HEK293 (cell line): ENCODE measurements around the gene MSTN.

Experiments
- CTCF ChIA-PET: fragments of 350-600 bp; formaldehyde crosslinking; extraction: SDS; loops from one replicate; lab custom pipeline; 2021; ENCODE audit warnings: antibody characterized with exemption; lab: Yijun Ruan, JAX
- POLR2A ChIA-PET: fragments of 300-600 bp; formaldehyde crosslinking; extraction: SDS; loops from one replicate; lab custom pipeline; 2020; ENCODE audit warnings: antibody characterized with exemption, inconsistent platforms; lab: Yijun Ruan, JAX
- H3K27ac ChIP-seq: fragments of 200-500 bp; sonication (Bioruptor generic); 2 replicates; pipeline ENCODE4 v1.5.1; 2014; ENCODE audit warnings: low read depth, low read length, control low read depth, inconsistent platforms; ENCODE audit errors: extremely low read depth
- H3K36me3 ChIP-seq, 2 experiments: fragments of 200-500 bp in 1 of 2; sonication (Bioruptor generic) in 1 of 2; 1 replicate in 1 of 2; 2 replicates in 1 of 2; pipeline ENCODE4 v1.5.1; 2014 to 2017; ENCODE audit warnings: inconsistent platforms in 2 of 2, low read length in 2 of 2; ENCODE audit not compliant: control insufficient read depth in 2 of 2, insufficient read depth in 1 of 2
- H3K4me1 ChIP-seq: fragments of 200-500 bp; sonication (Bioruptor generic); 2 replicates; pipeline ENCODE4 v1.5.1; 2014; ENCODE audit warnings: mild to moderate bottlenecking, low read length, inconsistent platforms; ENCODE audit not compliant: control insufficient read depth, insufficient read depth
- H3K4me3 ChIP-seq: 2 replicates; pipeline ENCODE4 v1.5.1; 2011; ENCODE audit warnings: low read depth, mild to moderate bottlenecking, control low read depth, low read length, moderate library complexity
- H3K9me3 ChIP-seq: fragments of 200-500 bp; sonication (Bioruptor generic); 2 replicates; pipeline ENCODE4 v1.5.1; 2014; ENCODE audit warnings: low read depth, low read length, inconsistent platforms; ENCODE audit not compliant: control insufficient read depth, insufficient read depth
- BCL11B ChIP-seq: fragments of 450-650 bp; formaldehyde crosslinking; IDR thresholded peaks from 2 replicates; pipeline ENCODE4 v1.5.1; 2016; ENCODE audit warnings: low read depth, missing biosample characterization, missing genetic modification characterization
- CTCF ChIP-seq: fragments of 450-650 bp; formaldehyde crosslinking; IDR thresholded peaks from 2 replicates; pipeline ENCODE4 v1.5.1; 2016; ENCODE audit warnings: missing biosample characterization, missing genetic modification characterization
- MYNN ChIP-seq: fragments of 450-650 bp; formaldehyde crosslinking; IDR thresholded peaks from 2 replicates; pipeline ENCODE4 v1.5.1; 2016; ENCODE audit warnings: missing biosample characterization, missing genetic modification characterization, borderline replicate concordance
- PRDM10 ChIP-seq: fragments of 450-650 bp; formaldehyde crosslinking; IDR thresholded peaks from 2 replicates; pipeline ENCODE4 v1.5.1; 2016; ENCODE audit warnings: missing biosample characterization, missing genetic modification characterization
- SCRT2 ChIP-seq: fragments of 450-650 bp; formaldehyde crosslinking; IDR thresholded peaks from 2 replicates; pipeline ENCODE4 v1.5.1; 2016; ENCODE audit warnings: missing biosample characterization, missing genetic modification characterization
- SP3 ChIP-seq: fragments of 450-650 bp; formaldehyde crosslinking; IDR thresholded peaks from 2 replicates; pipeline ENCODE4 v1.5.1; 2016; ENCODE audit warnings: missing biosample characterization, missing genetic modification characterization
- ZEB2 ChIP-seq: fragments of 450-650 bp; formaldehyde crosslinking; IDR thresholded peaks from 2 replicates; pipeline ENCODE4 v1.5.1; 2016; ENCODE audit warnings: missing biosample characterization, missing genetic modification characterization
- ZNF146 ChIP-seq: fragments of 450-650 bp; formaldehyde crosslinking; IDR thresholded peaks from 2 replicates; pipeline ENCODE4 v1.5.1; 2016; ENCODE audit warnings: missing biosample characterization, missing genetic modification characterization
- ZNF280D ChIP-seq: fragments of 450-650 bp; formaldehyde crosslinking; IDR thresholded peaks from 2 replicates; pipeline ENCODE4 v1.5.1; 2016; ENCODE audit warnings: missing biosample characterization, missing genetic modification characterization
- ZNF514 ChIP-seq: fragments of 450-650 bp; formaldehyde crosslinking; IDR thresholded peaks from 2 replicates; pipeline ENCODE4 v1.5.1; 2016; ENCODE audit warnings: missing biosample characterization, missing genetic modification characterization
- ZNF544 ChIP-seq: fragments of 450-650 bp; formaldehyde crosslinking; IDR thresholded peaks from 2 replicates; pipeline ENCODE4 v1.5.0; 2017; ENCODE audit warnings: missing biosample characterization, missing genetic modification characterization
- ZNF571 ChIP-seq: fragments of 450-650 bp; formaldehyde crosslinking; IDR thresholded peaks from 2 replicates; pipeline ENCODE4 v1.5.0; 2017; ENCODE audit warnings: missing biosample characterization, missing genetic modification characterization
- ZNF580 ChIP-seq: fragments of 450-650 bp; formaldehyde crosslinking; IDR thresholded peaks from 2 replicates; pipeline ENCODE4 v1.5.1; 2016; ENCODE audit warnings: missing biosample characterization, missing genetic modification characterization
- ZNF629 ChIP-seq: fragments of 450-650 bp; formaldehyde crosslinking; IDR thresholded peaks from 2 replicates; pipeline ENCODE4 v1.5.1; 2017; ENCODE audit warnings: missing biosample characterization, missing genetic modification characterization
- ZNF654 ChIP-seq: fragments of 450-650 bp; formaldehyde crosslinking; IDR thresholded peaks from 2 replicates; pipeline ENCODE4 v1.5.1; 2016; ENCODE audit warnings: low read depth, missing biosample characterization, missing genetic modification characterization
- ZNF658 ChIP-seq: fragments of 450-650 bp; formaldehyde crosslinking; IDR thresholded peaks from 2 replicates; pipeline ENCODE4; 2016; ENCODE audit warnings: missing biosample characterization, missing genetic modification characterization
- ZSCAN23 ChIP-seq: fragments of 450-650 bp; formaldehyde crosslinking; IDR thresholded peaks from 2 replicates; pipeline ENCODE4 v1.5.1; 2016; ENCODE audit warnings: missing biosample characterization, missing genetic modification characterization
- TF ChIP-seq, protein P1 (sequence below): fragments of 450-650 bp; formaldehyde crosslinking; IDR thresholded peaks from 2 replicates; pipeline ENCODE4 v1.5.1; 2016; ENCODE audit warnings: missing biosample characterization, missing genetic modification characterization, low read depth
- TF ChIP-seq, protein P2 (sequence below): fragments of 450-650 bp; formaldehyde crosslinking; IDR thresholded peaks from 2 replicates; pipeline ENCODE4 v1.5.1; 2017; ENCODE audit warnings: missing biosample characterization, missing genetic modification characterization

MSTN gene

DNA sequence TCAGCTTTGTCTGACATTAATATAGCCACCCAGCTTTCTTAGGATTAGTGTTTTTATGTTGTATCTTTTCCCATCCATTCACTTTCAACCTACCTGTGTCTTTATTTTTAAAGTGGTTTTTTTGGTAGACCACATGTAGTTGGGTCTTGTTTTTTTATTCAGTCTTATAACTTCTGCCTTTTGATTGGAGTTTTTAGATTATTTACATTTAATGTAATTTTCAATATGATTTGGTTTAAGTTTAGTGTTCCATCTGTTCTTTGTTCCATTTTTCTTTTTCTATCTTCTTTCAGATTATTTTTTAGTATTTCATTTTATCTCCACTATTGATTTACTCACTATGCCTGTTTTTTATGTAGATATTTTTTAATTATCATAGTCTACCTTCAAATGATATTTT, 13.1 kb upstream of the MSTN start:
- no peak for TF ChIP-seq ZNF280D
- no peak for TF ChIP-seq ZNF571
- TF ChIP-seq ZNF658 (tag by site-specific recombination): no peak
- TF ChIP-seq BCL11B: no peak
- no peak for TF ChIP-seq ZEB2 (tag by site-specific recombination)
- TF ChIP-seq ZNF514 (tag by site-specific recombination): no peak
- TF ChIP-seq MYNN: no peak
- no peak for TF ChIP-seq PRDM10 (tag by site-specific recombination)
- no peak for TF ChIP-seq ZNF544 (tag by site-specific recombination)
- TF ChIP-seq, protein P1, sequence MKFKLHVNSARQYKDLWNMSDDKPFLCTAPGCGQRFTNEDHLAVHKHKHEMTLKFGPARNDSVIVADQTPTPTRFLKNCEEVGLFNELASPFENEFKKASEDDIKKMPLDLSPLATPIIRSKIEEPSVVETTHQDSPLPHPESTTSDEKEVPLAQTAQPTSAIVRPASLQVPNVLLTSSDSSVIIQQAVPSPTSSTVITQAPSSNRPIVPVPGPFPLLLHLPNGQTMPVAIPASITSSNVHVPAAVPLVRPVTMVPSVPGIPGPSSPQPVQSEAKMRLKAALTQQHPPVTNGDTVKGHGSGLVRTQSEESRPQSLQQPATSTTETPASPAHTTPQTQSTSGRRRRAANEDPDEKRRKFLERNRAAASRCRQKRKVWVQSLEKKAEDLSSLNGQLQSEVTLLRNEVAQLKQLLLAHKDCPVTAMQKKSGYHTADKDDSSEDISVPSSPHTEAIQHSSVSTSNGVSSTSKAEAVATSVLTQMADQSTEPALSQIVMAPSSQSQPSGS (tag by site-specific recombination): no peak
- H3K9me3 ChIP-seq: no peaks in the 10 kb centered on the region; the same call in 1 of the 2 replicates
- H3K36me3 ChIP-seq: no peaks in the 10 kb centered on the region
- no peak overlapping the region for H3K27ac ChIP-seq
- H3K4me3 ChIP-seq: no peak overlapping the region
- POLR2A ChIA-PET: no interaction called here
- no peaks in the 10 kb centered on the region for H3K4me1 ChIP-seq
- CTCF ChIA-PET: no interaction called here

GRCh38 chr2:190069936-190070696, 7.6 kb upstream of the MSTN start:
- no peak overlapping the region for H3K4me3 ChIP-seq
- no peaks in the 10 kb centered on the region for H3K4me1 ChIP-seq
- no peaks in the 10 kb centered on the region for H3K9me3 ChIP-seq
- no peak overlapping the region for H3K27ac ChIP-seq
- H3K36me3 ChIP-seq: no peaks in the 10 kb centered on the region
- POLR2A ChIA-PET: no interaction called here
- TF ChIP-seq ZSCAN23 (tag by site-specific recombination): no peak
- peak; percentile 59; the same call in 1 of the 2 replicates for TF ChIP-seq CTCF (tag by site-specific recombination)
- no peak for TF ChIP-seq ZNF580 (tag by site-specific recombination)
- TF ChIP-seq ZNF654 (tag by site-specific recombination): peak; percentile 68
- TF ChIP-seq, protein P2, sequence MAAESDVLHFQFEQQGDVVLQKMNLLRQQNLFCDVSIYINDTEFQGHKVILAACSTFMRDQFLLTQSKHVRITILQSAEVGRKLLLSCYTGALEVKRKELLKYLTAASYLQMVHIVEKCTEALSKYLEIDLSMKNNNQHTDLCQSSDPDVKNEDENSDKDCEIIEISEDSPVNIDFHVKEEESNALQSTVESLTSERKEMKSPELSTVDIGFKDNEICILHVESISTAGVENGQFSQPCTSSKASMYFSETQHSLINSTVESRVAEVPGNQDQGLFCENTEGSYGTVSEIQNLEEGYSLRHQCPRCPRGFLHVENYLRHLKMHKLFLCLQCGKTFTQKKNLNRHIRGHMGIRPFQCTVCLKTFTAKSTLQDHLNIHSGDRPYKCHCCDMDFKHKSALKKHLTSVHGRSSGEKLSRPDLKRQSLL (tag by site-specific recombination): no peak
- TF ChIP-seq SP3 (tag by site-specific recombination): no peak
- no peak for TF ChIP-seq SCRT2 (tag by site-specific recombination)
- TF ChIP-seq ZNF629 (tag by site-specific recombination): no peak
- no peak for TF ChIP-seq ZNF146
- CTCF ChIA-PET: interaction anchor here (0.5 to 2.5 kb wide), 11 partner anchors 12 to 1688 kb away, joined by 3 to 14 read pairs (median 4); no protein-coding TSS in a partner anchor
